Spinal cord (tissue), 10 donors: ENCODE measurements around the gene TFE3. TPM values are rescaled to one million over a fixed set of nuclear protein-coding genes. Genes with fewer than 3 reads are reported as not detected.

Experiments used
- DNase-seq, 6 donors: peaks; one replicate each; pipeline versions ENCODE4 v3.0.0 to v3.0.0-alpha.2; 2013 to 2015; ENCODE audit warnings: low spot score in 6 of 6, low read depth in 4 of 6
- H3K27ac ChIP-seq: one replicate; pipeline ENCODE4 v1.5.1; 2013; ENCODE audit warnings: low read depth, low read length, control low read depth
- H3K27me3 ChIP-seq: one replicate; pipeline ENCODE4 v1.6.1; 2013; ENCODE audit warnings: low read length; ENCODE audit not compliant: control insufficient read depth, insufficient read depth
- H3K36me3 ChIP-seq: one replicate; pipeline ENCODE4 v1.6.1; 2013; ENCODE audit warnings: low read length; ENCODE audit not compliant: control insufficient read depth, insufficient read depth
- H3K4me1 ChIP-seq: one replicate; pipeline ENCODE4 v1.6.1; 2013; ENCODE audit warnings: low read length; ENCODE audit not compliant: control insufficient read depth, insufficient read depth
- H3K4me3 ChIP-seq: one replicate; pipeline ENCODE4 v1.5.1; 2013; ENCODE audit warnings: low read depth, low read length, control low read depth
- H3K9me3 ChIP-seq: one replicate; pipeline ENCODE4 v1.6.1; 2013; ENCODE audit warnings: low read length; ENCODE audit not compliant: control insufficient read depth, insufficient read depth
- WGBS: methylation state at CpG from one replicate; pipeline ENCODE4 v1.1.5; 2013; ENCODE audit warnings: missing lambda C conversion rate; ENCODE audit not compliant: insufficient coverage; 5-methylcytosine and 5-hydroxymethylcytosine counted together
- polyA plus RNA-seq, 2 donors: library from polyadenylated mRNA; unstranded; fragments of 120-200 nt; gene quantifications; one replicate each; pipeline ENCODE4 v1.2.1, GENCODE V29; 2013; ENCODE audit not compliant: insufficient read length in 2 of 2
- total RNA-seq, 2 donors: library from RNA; depleted of rRNA in 1 of 2; stranded (reverse); fragments of 120-200 nt in 1 of 2; fragments of >200 nt in 1 of 2; gene quantifications; one replicate each; pipeline versions ENCODE4 v1.2.3 to v1.2.4, GENCODE V29; 2013 to 2014
- donor health status: healthy.

Gene TFE3
- total and polyA plus RNA-seq, 4 donors: 13.1 to 41.3 (median 29.1) TPM

DNA sequence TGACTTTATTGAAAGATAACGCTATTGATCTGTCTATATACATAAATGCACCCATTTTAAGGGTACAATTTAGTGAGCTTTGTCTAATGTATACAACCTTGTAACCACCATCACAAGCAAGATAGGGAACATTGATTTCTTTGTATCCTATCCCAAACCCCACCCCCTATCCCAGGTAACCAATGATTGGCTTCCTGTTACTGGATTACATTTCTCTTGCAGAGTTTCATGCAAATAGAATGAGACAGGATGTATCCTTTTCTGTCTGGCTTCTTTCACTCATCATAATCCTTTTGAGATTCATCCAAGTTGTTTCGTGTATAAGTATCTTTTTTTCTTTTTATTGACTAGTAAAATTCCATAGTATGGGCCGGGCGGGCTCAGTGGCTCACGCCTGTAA is 39.5 kb downstream of the TFE3 start:
- Histone ChIP-seq H3K9me3 (no peaks in the 10 kb centered on the region), H3K4me3 (no peak overlapping the region), H3K36me3 (peaks cover 9% of the 10 kb centered on the region), H3K27ac (no peak overlapping the region), H3K27me3 (no peaks in the 10 kb centered on the region), H3K4me1 (no peaks in the 10 kb centered on the region)
- WGBS: no CpG with 5 or more reads among the region's 5 CpGs
- DNase-seq: no peak

DNA sequence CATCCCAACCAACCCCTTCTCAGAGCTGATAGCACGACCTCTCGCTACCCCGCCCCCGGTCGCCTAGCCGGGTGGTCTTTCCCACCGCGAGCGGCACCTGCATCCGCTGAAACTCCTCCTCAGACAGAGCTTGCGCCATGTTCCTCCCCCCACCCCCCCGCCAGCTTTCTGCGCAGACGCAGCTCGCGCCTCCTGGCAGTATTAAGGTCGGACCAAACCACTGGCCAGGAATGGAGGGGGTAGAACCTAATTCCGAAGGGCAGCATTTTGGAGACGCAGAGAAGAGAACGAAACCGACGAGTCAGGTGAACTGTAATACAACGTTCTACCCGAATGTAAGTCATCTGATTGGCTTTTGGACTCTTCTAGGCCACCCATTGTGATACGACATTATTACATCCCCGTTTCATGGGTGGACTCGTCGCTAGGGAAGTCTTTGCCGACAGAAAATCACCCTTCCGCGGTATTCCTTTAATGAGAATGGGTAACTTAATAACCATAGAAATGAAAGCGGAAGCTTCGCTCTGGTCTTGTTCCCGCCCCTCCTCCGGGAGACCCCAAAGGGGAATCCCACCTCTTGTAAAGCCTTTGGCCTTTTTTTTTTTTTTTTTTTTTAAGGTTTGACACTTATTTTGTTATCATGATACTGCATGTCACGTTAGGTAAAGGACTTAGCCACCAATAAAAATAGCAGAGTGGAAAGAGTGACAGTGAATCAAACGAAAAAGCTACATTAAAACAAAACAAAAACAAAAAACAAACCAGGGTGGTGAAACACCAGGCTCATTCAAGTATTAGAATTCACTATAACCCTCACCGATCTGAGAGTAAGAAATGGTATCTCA is 40.8 kb downstream of the TFE3 start, which contains the start of gene GRIPAP1:
GRIPAP1 (minus strand) TSS at position 174 of the 845 bp plus-strand sequence; CDS start at position 139, 35 bp downstream.
- Histone ChIP-seq H3K4me1 (no peaks in the 10 kb centered on the region), H3K9me3 (no peaks in the 10 kb centered on the region), H3K36me3 (peaks cover 14% of the 10 kb centered on the region), H3K4me3 (peak within 1 kb of the TSS; percentile 82), H3K27ac (peak within 1 kb of the TSS; percentile 78), H3K27me3 (no peaks in the 10 kb centered on the region)
- peak; percentile 69 to 97 (median 76) for DNase-seq
- 25% methylated on average over 21 of the region's 38 CpGs for WGBS

DNA sequence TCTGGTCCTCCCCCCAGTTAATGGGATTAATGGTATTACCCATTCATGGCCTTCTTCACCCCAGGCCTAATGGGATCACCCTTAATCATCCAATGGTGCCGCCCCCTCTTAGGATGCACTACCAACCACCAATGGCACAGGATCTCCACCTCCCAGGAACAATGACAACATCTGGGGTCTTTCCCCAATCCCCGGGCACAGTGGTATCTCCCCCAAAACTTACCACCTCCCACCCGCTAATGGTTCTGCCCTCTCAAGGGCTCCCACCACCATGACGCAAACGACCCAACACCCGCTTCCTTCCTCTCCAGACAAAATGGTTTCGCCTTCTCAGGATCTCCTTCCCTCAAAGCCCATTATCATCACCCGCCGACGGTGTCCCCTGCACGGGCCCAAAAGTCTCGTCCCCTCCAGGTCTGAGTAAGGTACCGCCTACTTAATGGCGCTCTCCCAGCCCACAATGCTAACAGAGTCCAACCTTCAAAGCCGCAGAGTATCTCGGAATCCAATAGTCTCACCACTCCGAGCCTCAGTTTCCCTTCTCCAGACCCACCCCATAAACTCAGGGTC is 41.6 kb downstream of the TFE3 start:
- peaks cover 20% of the 10 kb centered on the region for H3K36me3 ChIP-seq
- no peaks in the 10 kb centered on the region for H3K4me1 ChIP-seq
- no peaks in the 10 kb centered on the region for H3K9me3 ChIP-seq
- 32% methylated on average over 17 of the region's 17 CpGs for WGBS
- H3K27me3 ChIP-seq: no peaks in the 10 kb centered on the region
- no peak overlapping the region for H3K27ac ChIP-seq
- DNase-seq: peak in 2 of 6 donors; percentile 44 to 62
- peak overlapping the region; percentile 82 for H3K4me3 ChIP-seq

DNA sequence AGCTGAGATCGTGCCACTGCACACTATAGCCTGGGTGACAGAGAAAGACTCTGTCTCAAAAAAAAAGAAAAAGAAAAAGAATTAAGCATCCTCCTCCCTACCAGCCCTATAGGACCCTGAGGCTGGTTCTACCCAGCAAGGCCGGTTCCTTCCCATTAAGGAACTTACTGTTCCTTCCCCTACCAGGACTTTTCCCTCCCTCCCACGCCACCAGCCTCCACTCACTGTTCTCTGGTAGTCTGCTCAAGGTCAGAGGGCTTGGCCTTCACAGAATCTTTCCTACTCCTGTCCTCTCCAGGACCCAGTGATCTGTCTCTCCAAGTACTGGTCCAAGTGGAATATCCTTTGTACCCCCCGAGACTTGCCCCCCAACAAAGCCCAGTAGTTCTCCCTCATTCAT is 42.5 kb downstream of the TFE3 start:
- H3K36me3 ChIP-seq: peaks cover 22% of the 10 kb centered on the region
- no peak overlapping the region for H3K4me3 ChIP-seq
- H3K4me1 ChIP-seq: no peaks in the 10 kb centered on the region
- 82% methylated on average over 3 of the region's 4 CpGs for WGBS
- no peak for DNase-seq
- H3K9me3 ChIP-seq: no peaks in the 10 kb centered on the region
- H3K27me3 ChIP-seq: no peaks in the 10 kb centered on the region
- no peak overlapping the region for H3K27ac ChIP-seq

DNA sequence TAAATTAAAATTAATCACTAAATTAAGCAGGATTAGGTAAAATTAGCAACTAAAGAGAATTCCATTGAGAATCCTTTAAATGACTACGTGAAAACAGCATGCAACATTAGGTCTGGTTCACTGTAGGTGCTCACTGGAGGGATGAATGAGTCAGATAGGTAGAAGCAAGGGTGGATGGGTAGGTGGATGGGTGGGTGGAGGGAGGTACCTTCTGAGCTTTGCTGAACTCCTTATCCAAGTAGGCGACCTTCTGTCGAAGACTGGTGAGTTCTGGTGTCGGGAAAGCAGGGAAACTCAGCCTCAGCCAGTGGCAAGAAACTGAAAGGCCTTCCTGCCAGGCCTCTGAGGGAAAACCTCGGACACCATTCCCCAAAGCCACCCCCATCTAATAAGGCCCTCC is 44.1 kb downstream of the TFE3 start:
- H3K4me1 ChIP-seq: no peaks in the 10 kb centered on the region
- no peak for DNase-seq
- 80% methylated on average over 4 of the region's 5 CpGs for WGBS

DNA sequence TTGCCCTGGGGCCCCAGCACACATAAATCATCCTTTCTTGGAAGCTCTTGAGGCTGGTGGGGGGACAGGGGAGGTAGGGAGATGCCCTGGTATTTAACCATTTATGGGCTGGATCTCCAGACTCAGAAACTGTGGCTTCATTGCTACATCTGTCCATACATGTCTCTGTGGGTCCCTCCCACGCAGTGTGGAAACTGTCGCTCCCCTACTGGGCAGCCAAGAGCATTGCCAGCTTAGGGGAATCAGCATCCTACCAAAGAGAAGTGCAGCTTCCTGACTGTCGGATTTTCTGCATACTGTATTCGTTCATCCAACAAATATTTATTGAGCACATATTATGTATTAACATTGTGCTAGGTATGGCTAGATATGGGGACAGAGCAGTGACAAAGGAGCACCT is 44.8 kb downstream of the TFE3 start:
- Histone ChIP-seq H3K4me3 (no peak overlapping the region), H3K4me1 (no peaks in the 10 kb centered on the region), H3K27me3 (no peaks in the 10 kb centered on the region), H3K36me3 (peaks cover 22% of the 10 kb centered on the region), H3K9me3 (no peaks in the 10 kb centered on the region), H3K27ac (no peak overlapping the region)
- no peak for DNase-seq
- WGBS: 79% methylated on average over 2 of the region's 4 CpGs

More for the DNA sequence above, 44.1 kb downstream of the TFE3 start:
- no peaks in the 10 kb centered on the region for H3K9me3 ChIP-seq
- H3K27ac ChIP-seq: no peak overlapping the region
- no peaks in the 10 kb centered on the region for H3K27me3 ChIP-seq
- peaks cover 22% of the 10 kb centered on the region for H3K36me3 ChIP-seq
- no peak overlapping the region for H3K4me3 ChIP-seq

DNA sequence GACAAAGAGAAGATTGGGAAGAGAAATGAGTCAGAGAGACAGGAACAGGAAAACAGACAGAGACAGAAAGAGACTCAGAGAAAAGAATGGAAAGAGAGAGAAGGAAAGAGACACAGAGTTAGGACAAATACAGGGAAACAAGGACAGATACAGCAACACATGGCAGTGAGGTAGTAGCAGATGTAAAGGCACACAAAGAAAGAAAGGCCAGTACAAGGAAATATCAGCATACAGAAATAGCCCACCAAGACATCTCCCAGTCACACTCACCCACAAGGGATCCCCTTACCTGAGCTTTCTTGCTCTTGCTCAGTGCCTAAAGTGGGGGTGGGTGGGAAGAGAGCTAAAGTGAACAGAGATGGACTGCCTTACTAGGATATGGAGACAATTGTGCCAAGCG is 45.3 kb downstream of the TFE3 start:
- no peak overlapping the region for H3K27ac ChIP-seq
- peaks cover 28% of the 10 kb centered on the region for H3K36me3 ChIP-seq
- WGBS: 56% methylated on average over 1 of the region's 1 CpG
- no peaks in the 10 kb centered on the region for H3K4me1 ChIP-seq
- H3K27me3 ChIP-seq: no peaks in the 10 kb centered on the region
- no peaks in the 10 kb centered on the region for H3K9me3 ChIP-seq
- DNase-seq: no peak
- H3K4me3 ChIP-seq: no peak overlapping the region

DNA sequence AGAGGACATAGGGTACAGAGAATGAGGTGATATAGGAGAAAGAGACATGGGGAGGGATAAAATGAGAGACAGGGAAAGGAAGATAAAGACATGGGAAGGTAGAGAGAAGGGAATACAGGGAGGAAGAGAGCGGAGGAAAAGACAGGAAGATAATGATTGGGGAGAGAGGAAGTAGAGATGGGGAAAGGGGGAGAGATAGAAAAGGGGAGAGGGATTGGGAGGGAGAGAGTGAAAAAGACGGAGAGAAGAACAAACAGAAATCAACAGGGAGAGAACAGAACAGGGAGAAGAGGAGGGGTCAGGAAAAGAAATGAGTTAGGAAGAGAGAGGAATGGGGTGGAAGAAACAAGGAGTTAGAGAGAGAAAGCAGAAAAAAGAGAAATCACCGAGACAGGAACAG is 45.7 kb downstream of the TFE3 start:
- Histone ChIP-seq H3K4me1 (no peaks in the 10 kb centered on the region), H3K4me3 (no peak overlapping the region), H3K27ac (no peak overlapping the region), H3K27me3 (no peaks in the 10 kb centered on the region), H3K9me3 (no peaks in the 10 kb centered on the region), H3K36me3 (peaks cover 32% of the 10 kb centered on the region)
- WGBS: 90% methylated on average over 3 of the region's 3 CpGs
- no peak for DNase-seq

DNA sequence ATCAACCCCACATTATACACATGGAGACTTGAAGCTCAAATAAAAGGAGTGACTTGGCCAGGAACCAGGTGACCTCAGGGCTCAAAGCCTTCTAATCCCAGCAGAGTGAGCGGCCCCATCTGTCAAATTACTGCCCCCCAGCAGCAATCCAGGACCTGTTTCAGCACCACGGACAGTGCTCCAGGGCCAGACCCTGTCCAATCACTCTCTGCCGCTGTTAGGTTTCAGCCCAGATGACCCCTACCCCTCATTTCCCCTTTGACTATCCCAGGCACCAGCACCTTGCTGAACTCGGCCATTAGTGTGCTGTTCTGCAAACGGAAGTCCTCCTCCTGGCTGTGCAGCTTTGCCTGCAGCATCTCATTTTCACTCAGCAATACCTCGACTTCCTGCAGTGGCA is 46.2 kb downstream of the TFE3 start:
- DNase-seq: no peak
- Histone ChIP-seq H3K27ac (no peak overlapping the region), H3K4me1 (no peaks in the 10 kb centered on the region), H3K9me3 (no peaks in the 10 kb centered on the region), H3K27me3 (no peaks in the 10 kb centered on the region), H3K4me3 (no peak overlapping the region), H3K36me3 (peaks cover 35% of the 10 kb centered on the region)
- WGBS: 65% methylated on average over 6 of the region's 6 CpGs

DNA sequence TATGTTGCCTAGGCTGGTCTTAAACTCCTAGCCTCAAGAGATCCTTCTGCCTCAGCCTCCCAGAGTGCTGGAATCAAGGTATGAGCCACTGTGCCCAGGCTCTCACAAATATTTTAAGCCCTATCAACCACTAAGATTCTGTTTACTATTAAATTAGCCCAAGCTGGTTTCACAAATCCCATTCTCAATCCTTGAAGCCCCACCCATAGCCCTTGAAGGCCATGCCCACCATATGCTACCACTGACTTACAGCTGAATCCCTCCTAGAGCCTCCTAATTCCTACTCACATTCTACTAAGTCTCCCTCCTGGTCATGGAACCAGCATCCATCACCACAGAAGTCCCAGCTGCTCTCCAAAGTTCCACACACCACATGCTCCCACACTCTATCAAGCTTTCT is 50.8 kb downstream of the TFE3 start:
- Histone ChIP-seq H3K27ac (no peak overlapping the region), H3K4me3 (no peak overlapping the region), H3K9me3 (no peaks in the 10 kb centered on the region), H3K27me3 (no peaks in the 10 kb centered on the region), H3K36me3 (peaks cover 39% of the 10 kb centered on the region), H3K4me1 (no peaks in the 10 kb centered on the region)
- DNase-seq: no peak
